HL-60 (cell line): ENCODE data around the gene MARCHF5.
"Not testable (repeated sequence)": the region's sequence is repeated elsewhere in the genome, so short reads cannot be mapped to it uniquely, and the experiment has no call there.

ENCODE experiments used
- DNase-seq, 2 experiments: peaks; one replicate each; pipeline ENCODE4 v3.0.0-alpha.2; 2010 to 2020; ENCODE audit warnings: low read depth in 1 of 2, low spot score in 1 of 2
- H3K27ac ChIP-seq: fragments of 250-450 bp; sonication (Bioruptor Pico); replicated peaks from 2 replicates; pipeline ENCODE4 v1.5.1; 2020; ENCODE audit warnings: mild to moderate bottlenecking, moderate library complexity
- H3K27me3 ChIP-seq: fragments of 250-450 bp; sonication (Bioruptor Pico); 2 replicates; pipeline ENCODE4 v1.5.1; 2021; ENCODE audit warnings: mild to moderate bottlenecking, moderate library complexity; ENCODE audit not compliant: insufficient read depth, poor library complexity, severe bottlenecking
- H3K4me3 ChIP-seq: replicated peaks from 2 replicates; pipeline ENCODE4 v1.5.1; 2011; ENCODE audit warnings: mild to moderate bottlenecking, control low read depth, low read length; ENCODE audit not compliant: insufficient read depth
- GABPA ChIP-seq: IDR thresholded peaks from 2 replicates; pipeline ENCODE4 v1.6.1; 2012; ENCODE audit warnings: low read depth
- POLR2AphosphoS5 ChIP-seq: IDR thresholded peaks from 2 replicates; pipeline ENCODE4 v1.6.1; 2012; ENCODE audit warnings: low read depth
- SPI1 ChIP-seq: IDR thresholded peaks from 2 replicates; pipeline ENCODE4 v1.6.1; 2012; ENCODE audit warnings: low read depth, mild to moderate bottlenecking, borderline replicate concordance
- TF ChIP-seq, protein P1 (sequence below): IDR thresholded peaks from 2 replicates; pipeline ENCODE4 v1.6.1; 2012; ENCODE audit warnings: low read depth; ENCODE audit not compliant: insufficient replicate concordance
- TF ChIP-seq, protein P2 (sequence below): IDR thresholded peaks from one replicate; pipeline ENCODE4 v1.5.1; 2011; ENCODE audit warnings: low read length, control low read depth, inconsistent platforms; ENCODE audit not compliant: insufficient read depth

The MARCHF5 gene

DNA sequence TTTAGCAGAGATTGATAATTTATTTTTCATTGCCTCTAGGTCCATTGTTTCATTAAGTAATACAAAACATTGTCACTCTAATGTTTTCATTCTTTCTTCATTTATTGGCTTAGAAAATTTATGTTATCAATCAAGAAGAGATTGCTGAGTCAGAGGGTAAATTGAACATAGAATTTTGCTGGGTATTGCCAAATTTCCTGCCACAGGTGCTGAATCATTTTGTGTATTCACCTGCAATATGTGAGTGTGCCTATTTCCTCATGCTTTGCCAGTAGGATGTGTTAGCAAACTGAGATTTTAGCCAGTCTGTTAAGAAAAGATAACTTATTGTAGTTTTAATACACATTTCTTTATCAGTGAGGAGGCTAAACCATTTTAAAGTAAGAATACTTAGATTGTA is 38.0 kb downstream of the MARCHF5 start:
- Histone ChIP-seq H3K4me3 (no peak overlapping the region), H3K27ac (no peak overlapping the region), H3K27me3 (no peaks in the 10 kb centered on the region)
- TF ChIP-seq SPI1 (no peak), GABPA (no peak), POLR2AphosphoS5 (no peak)
- TF ChIP-seq, protein P1, sequence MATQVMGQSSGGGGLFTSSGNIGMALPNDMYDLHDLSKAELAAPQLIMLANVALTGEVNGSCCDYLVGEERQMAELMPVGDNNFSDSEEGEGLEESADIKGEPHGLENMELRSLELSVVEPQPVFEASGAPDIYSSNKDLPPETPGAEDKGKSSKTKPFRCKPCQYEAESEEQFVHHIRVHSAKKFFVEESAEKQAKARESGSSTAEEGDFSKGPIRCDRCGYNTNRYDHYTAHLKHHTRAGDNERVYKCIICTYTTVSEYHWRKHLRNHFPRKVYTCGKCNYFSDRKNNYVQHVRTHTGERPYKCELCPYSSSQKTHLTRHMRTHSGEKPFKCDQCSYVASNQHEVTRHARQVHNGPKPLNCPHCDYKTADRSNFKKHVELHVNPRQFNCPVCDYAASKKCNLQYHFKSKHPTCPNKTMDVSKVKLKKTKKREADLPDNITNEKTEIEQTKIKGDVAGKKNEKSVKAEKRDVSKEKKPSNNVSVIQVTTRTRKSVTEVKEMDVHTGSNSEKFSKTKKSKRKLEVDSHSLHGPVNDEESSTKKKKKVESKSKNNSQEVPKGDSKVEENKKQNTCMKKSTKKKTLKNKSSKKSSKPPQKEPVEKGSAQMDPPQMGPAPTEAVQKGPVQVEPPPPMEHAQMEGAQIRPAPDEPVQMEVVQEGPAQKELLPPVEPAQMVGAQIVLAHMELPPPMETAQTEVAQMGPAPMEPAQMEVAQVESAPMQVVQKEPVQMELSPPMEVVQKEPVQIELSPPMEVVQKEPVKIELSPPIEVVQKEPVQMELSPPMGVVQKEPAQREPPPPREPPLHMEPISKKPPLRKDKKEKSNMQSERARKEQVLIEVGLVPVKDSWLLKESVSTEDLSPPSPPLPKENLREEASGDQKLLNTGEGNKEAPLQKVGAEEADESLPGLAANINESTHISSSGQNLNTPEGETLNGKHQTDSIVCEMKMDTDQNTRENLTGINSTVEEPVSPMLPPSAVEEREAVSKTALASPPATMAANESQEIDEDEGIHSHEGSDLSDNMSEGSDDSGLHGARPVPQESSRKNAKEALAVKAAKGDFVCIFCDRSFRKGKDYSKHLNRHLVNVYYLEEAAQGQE: no peak
- TF ChIP-seq, protein P2, sequence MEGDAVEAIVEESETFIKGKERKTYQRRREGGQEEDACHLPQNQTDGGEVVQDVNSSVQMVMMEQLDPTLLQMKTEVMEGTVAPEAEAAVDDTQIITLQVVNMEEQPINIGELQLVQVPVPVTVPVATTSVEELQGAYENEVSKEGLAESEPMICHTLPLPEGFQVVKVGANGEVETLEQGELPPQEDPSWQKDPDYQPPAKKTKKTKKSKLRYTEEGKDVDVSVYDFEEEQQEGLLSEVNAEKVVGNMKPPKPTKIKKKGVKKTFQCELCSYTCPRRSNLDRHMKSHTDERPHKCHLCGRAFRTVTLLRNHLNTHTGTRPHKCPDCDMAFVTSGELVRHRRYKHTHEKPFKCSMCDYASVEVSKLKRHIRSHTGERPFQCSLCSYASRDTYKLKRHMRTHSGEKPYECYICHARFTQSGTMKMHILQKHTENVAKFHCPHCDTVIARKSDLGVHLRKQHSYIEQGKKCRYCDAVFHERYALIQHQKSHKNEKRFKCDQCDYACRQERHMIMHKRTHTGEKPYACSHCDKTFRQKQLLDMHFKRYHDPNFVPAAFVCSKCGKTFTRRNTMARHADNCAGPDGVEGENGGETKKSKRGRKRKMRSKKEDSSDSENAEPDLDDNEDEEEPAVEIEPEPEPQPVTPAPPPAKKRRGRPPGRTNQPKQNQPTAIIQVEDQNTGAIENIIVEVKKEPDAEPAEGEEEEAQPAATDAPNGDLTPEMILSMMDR: no peak
- no peak for DNase-seq

DNA sequence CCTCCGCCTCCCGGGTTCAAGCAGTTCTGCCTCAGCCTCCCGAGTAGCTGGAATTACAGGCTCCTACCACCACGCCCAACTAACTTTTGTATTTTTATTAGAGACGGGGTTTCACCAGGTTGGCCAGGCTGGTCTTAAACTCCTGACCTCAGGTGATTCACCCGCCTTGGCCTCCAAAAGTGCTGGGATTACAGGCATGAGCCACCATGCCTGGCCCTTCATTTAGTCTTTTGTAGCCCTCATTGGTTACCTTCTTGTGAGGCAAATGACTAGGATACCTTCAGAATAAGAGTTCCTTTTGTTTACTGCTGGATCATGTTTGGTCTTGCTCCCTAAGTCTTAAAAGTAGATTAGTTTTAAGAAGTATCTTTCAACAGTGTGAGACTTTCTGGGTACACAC is 39.0 kb downstream of the MARCHF5 start:
- not testable (repeated sequence) for H3K4me3 ChIP-seq, DNase-seq, H3K27ac ChIP-seq, H3K27me3 ChIP-seq

DNA sequence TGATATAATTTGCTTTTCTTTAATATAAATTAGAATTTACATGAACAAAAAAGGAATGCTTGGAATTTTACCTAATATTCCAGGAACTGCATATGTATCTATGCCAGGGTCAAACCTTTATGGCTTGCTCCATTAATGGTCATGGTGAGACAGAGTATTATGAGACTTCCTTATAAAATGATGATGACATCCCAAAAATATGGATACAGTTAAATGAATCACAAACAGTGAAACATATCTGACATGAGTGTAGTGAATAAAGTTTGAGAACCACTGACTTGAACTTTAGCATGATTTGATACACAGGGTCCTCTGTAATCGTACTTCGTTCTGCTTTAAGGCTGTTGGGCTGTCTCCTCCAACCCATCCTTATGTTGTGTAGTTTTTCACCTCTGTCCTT is 51.8 kb downstream of the MARCHF5 start:
- TF ChIP-seq POLR2AphosphoS5: no peak
- no peak for TF ChIP-seq GABPA
- TF ChIP-seq SPI1: no peak
- TF ChIP-seq, protein P1: no peak
- no peaks in the 10 kb centered on the region for H3K27me3 ChIP-seq
- no peak overlapping the region for H3K27ac ChIP-seq
- no peak for DNase-seq
- no peak overlapping the region for H3K4me3 ChIP-seq

DNA sequence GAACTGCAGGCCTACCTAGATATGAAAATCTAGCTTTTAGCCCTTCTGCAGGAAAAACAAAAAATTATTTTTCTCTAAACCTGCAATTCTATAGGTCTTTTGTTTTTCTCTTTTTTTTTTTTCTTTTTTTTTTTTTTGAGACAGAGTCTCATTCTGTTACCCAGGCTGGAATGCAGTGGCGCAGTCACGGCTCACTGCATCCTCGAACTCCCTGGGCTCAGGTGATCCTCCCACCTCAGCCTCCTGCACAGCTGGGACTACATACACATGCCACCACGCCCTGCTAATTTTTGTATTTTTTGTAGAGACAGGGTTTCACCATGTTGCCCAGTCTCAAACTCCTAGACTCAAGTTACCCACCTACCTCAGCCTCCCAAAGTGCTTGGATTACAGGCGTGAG is 54.6 kb downstream of the MARCHF5 start:
- not testable (repeated sequence) for DNase-seq, H3K27ac ChIP-seq, H3K27me3 ChIP-seq, H3K4me3 ChIP-seq

DNA sequence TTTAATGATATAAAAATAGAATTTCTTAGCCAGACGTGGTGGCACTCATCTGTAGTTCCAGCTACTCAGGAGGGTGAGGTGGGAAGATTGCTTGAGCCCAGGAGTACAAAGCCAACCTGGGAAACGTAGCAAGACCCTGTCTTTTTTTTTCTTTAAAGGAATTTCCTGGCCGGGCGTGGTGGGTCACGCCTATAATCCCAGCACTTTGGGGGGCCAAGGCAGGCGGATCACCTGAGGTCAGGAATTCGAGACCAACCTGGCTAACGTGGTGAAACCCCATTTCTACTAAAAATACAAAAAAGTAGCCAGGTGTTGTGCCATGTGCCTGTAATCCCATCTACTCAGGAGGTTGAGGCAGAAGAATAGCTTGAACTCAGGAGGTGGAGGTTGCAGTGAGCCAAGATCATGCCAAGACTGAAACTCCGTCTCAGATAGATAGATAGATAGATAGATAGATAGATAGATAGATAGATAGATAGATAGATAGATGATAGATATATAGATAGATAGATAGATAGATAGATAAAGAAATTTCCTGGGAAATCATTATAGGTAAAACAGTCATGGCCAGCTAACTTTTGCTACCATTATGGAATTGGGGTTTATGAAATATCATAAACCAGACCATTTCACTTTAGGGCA is 56.2 kb downstream of the MARCHF5 start:
- H3K27me3 ChIP-seq, DNase-seq, H3K27ac ChIP-seq, H3K4me3 ChIP-seq: not testable (repeated sequence)

DNA sequence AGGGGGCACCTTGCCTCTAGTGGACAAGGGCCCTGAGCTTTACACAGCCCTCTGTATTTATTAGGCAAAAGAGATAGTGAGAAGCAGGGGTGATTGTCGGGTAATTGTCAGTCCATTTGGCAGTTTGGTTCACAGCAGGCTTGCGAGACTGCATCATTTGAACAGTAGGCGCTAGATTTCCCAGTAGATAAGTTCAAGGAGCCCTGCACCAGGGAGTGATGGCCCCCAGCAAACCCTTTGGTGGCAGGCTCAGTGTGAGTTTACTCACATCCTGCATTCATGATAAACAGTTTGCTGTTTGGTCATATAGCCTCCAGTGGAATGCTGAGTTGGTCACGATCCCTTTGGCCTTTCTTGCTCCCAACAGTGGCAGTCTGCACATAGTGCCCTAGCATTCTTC is 59.4 kb downstream of the MARCHF5 start:
- H3K4me3 ChIP-seq: no peak overlapping the region
- H3K27ac ChIP-seq: no peak overlapping the region
- H3K27me3 ChIP-seq: no peaks in the 10 kb centered on the region
- DNase-seq: no peak
- TF ChIP-seq SPI1: no peak
- TF ChIP-seq GABPA: no peak
- TF ChIP-seq POLR2AphosphoS5: no peak
- TF ChIP-seq, protein P2: no peak
- TF ChIP-seq, protein P1: no peak
